ENCODE results near the gene SLC39A5. TPM values are rescaled to one million over a fixed set of nuclear protein-coding genes. Genes with fewer than 3 reads are reported as not detected.
A peak's percentile ranks its signal among the peaks of the same experiment; 100 is the strongest.

Gene SLC39A5
- total RNA-seq, 2 donors from 2014 or later, result 306 to 333 TPM

DNA sequence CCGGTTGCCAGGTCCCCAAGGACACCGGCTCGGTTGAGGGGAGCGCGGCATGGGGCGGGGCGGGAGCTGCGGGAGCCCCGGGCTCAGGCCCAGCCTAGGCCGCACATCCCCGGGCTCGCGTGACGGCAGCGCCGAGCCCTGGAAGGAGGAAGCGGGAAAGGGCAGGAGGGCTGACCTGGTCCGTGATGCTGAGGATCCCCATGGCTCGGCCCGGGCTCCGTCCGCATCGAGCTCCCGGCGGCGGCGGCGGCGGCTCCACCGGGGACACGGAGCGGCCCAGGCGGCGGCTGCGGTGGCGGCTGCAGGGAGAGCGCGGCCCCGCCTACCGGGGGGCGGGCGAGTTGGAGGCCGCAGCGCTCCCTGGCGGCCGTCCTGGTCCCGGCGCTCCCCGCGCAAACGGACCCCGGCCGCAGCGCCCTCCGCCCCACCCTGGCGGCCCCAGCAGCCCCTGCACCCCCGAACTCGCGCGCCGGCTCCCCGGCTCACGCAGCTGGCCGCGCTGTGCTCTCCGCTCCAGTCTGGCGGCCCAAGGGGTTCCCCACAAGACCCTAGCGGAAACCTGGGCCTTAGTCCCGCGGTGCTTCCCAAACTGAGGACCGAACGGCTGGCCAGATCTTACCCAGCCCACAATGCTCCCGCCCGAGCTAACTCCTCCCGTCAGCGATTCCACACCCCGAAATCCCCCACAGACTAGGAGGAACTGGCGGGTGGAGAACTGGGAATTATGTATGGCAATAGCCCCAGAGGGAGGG, 28.4 kb downstream of the SLC39A5 start, which contains the start of gene ANKRD52:
Gene ANKRD52 (minus strand): TSS at position 317 of the 752 bp plus-strand sequence. CDS start 115 bp downstream, at position 202.
- intact Hi-C loops (cut with DNase I), result no loop called here
- Histone ChIP-seq H3K4me1 (peaks cover 27% of the 10 kb centered on the region), H3K9me3 (no peaks in the 10 kb centered on the region), H3K27me3 (no peaks in the 10 kb centered on the region), H3K27ac (peak within 1 kb of the TSS; percentile 76 to 89 (median 86)), H3K36me3 (replicated peaks in 1 of 2; ENCODE audit: insufficient read depth in 1 of 2, low read depth in 2 of 2) (peaks cover 0 to 11% of the 10 kb centered on the region in 2 donors), H3K4me3 (peak within 1 kb of the TSS; percentile 59 to 82)
- TF ChIP-seq, protein P1, sequence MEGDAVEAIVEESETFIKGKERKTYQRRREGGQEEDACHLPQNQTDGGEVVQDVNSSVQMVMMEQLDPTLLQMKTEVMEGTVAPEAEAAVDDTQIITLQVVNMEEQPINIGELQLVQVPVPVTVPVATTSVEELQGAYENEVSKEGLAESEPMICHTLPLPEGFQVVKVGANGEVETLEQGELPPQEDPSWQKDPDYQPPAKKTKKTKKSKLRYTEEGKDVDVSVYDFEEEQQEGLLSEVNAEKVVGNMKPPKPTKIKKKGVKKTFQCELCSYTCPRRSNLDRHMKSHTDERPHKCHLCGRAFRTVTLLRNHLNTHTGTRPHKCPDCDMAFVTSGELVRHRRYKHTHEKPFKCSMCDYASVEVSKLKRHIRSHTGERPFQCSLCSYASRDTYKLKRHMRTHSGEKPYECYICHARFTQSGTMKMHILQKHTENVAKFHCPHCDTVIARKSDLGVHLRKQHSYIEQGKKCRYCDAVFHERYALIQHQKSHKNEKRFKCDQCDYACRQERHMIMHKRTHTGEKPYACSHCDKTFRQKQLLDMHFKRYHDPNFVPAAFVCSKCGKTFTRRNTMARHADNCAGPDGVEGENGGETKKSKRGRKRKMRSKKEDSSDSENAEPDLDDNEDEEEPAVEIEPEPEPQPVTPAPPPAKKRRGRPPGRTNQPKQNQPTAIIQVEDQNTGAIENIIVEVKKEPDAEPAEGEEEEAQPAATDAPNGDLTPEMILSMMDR (IDR thresholded peaks at IDR 0.05), result peak; percentile 30 to 95 (median 86)
- peak in 2 of 3 donors; percentile 42 to 45 for TF ChIP-seq POLR2A (IDR thresholded peaks at IDR 0.05)
- ATAC-seq (peak; percentile 96), DNase-seq (peak; percentile 73 to 83 (median 75))
- WGBS, 2 donors, result 0% methylated on average over 2 to 72 of the region's 78 CpGs

DNA sequence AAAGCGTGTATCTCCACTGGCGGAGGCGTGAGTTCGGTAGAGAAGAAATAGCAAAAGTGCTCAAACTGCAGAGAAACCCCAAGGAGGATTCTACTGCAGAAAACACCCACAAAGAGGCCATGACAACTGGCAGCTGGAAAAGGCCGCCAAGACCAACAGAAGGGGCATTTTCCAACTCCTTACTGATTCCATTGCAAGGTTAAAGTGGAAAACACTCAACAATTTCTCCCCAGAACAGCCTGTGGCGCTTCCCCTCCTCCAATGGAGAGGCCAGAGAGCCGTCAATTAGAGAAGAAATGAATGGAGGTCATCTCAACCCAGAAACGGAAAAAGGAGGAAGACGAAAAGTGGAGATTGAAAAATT, 29.0 kb downstream of the SLC39A5 start:
- peaks cover 27% of the 10 kb centered on the region for H3K4me1 ChIP-seq
- no peaks in the 10 kb centered on the region for H3K27me3 ChIP-seq
- ATAC-seq (no peak), DNase-seq (no peak)
- intact Hi-C loops (cut with DNase I), result no loop called here
- H3K4me3 ChIP-seq, result peak overlapping the region; percentile 21 to 42
- peak overlapping the region; percentile 76 to 89 (median 86) for H3K27ac ChIP-seq
- H3K9me3 ChIP-seq, result no peaks in the 10 kb centered on the region
- TF ChIP-seq, protein P1 (IDR thresholded peaks at IDR 0.05), result no peak
- no peak for TF ChIP-seq POLR2A (IDR thresholded peaks at IDR 0.05)
- WGBS, 2 donors, result 10% methylated on average over 8 to 9 of the region's 9 CpGs
- peaks cover 0 to 9% of the 10 kb centered on the region in 2 donors for H3K36me3 ChIP-seq (replicated peaks in 1 of 2; ENCODE audit: insufficient read depth in 1 of 2, low read depth in 2 of 2)

DNA sequence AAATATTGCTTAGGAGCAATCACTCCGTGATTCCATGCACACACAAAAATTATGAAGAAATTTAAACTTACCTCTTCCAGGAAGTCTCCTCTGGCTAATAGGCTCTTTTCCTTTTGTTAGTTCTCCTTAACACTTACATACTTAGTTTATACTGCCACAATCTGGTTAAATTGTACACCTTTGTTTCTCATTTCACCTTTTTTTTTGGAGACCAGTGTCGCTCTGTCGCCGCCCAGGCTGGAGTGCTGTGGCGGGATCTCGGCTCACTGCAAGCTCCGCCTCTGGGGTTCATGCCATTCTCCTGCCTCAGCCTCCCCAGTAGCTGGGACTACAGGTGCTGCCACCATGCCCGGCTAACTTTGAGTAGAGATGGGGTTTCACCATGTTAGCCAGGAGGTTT, 30.5 kb downstream of the SLC39A5 start:
- Histone ChIP-seq H3K36me3 (replicated peaks in 1 of 2; ENCODE audit: insufficient read depth in 1 of 2, low read depth in 2 of 2) (no peaks in the 10 kb centered on the region), H3K4me1 (peaks cover 27% of the 10 kb centered on the region), H3K9me3 (no peaks in the 10 kb centered on the region), H3K27me3 (no peaks in the 10 kb centered on the region), H3K27ac (no peak overlapping the region), H3K4me3 (no peak overlapping the region)
- intact Hi-C loops (cut with DNase I), result no loop called here
- WGBS, 2 donors, result 91 to 93% methylated on average over 8 of the region's 8 CpGs
- ATAC-seq (no peak), DNase-seq (no peak)
- TF ChIP-seq, protein P1 (IDR thresholded peaks at IDR 0.05), result no peak
- no peak for TF ChIP-seq POLR2A (IDR thresholded peaks at IDR 0.05)

DNA sequence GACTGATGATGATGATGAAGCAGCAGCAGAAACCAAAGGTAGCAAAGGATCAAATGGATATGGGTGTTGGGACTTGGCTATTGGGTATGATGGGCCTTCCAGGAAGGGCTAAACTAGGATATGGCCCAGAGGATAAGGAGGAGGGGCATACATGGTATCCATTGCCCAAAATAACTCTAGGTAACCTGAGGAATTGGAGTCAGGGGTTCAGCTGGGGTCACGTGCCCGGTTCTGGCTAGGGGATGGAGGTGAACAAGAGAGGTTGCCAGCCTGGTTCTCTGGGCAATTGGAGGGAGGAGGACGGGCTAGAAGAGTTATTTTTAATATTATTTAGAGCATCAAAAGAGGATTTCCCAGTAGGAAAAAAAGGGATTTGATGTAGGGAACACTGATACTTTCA, 31.1 kb downstream of the SLC39A5 start:
- H3K27ac ChIP-seq, result no peak overlapping the region
- peaks cover 22% of the 10 kb centered on the region for H3K4me1 ChIP-seq
- no peak for TF ChIP-seq POLR2A (IDR thresholded peaks at IDR 0.05)
- TF ChIP-seq, protein P1 (IDR thresholded peaks at IDR 0.05), result no peak
- H3K27me3 ChIP-seq, result no peaks in the 10 kb centered on the region
- no peaks in the 10 kb centered on the region for H3K9me3 ChIP-seq
- DNase-seq (no peak), ATAC-seq (no peak)
- intact Hi-C loops (cut with DNase I), result no loop called here
- H3K4me3 ChIP-seq, result no peak overlapping the region
- no peaks in the 10 kb centered on the region for H3K36me3 ChIP-seq (replicated peaks in 1 of 2; ENCODE audit: insufficient read depth in 1 of 2, low read depth in 2 of 2)
- 80 to 85% methylated on average over 3 of the region's 3 CpGs for WGBS, 2 donors
